GM18526 (cell line): ENCODE measurements around the gene PDXP.

Experiments used
- POLR2A ChIP-seq: IDR thresholded peaks from 3 replicates; pipeline ENCODE4 v1.6.1; 2011; ENCODE audit not compliant: insufficient read length; ENCODE audit errors: extremely low read depth

Gene PDXP

GRCh38 chr22:37690901-37691504, 32.5 kb downstream of the PDXP start:
- no peak for TF ChIP-seq POLR2A

- TF ChIP-seq POLR2A = no peak
Observed at GRCh38 chr22:37692627-37693285, 34.2 kb downstream of the PDXP start.

GRCh38 chr22:37696657-37697537, 38.4 kb downstream of the PDXP start, which contains the start of gene TRIOBP:
Gene TRIOBP (plus strand): TSS chr22:37697048. CDS start chr22:37701366, 4,318 bp downstream.
- TF ChIP-seq POLR2A = no peak

- no peak for TF ChIP-seq POLR2A
Observed at GRCh38 chr22:37697538-37697835, 39.0 kb downstream of the PDXP start.

- TF ChIP-seq POLR2A = no peak
Observed at GRCh38 chr22:37701141-37701786, 42.7 kb downstream of the PDXP start.

GRCh38 chr22:37703906-37704305, 45.4 kb downstream of the PDXP start:
- no peak for TF ChIP-seq POLR2A

- TF ChIP-seq POLR2A = no peak
Observed at GRCh38 chr22:37704645-37705044, 46.1 kb downstream of the PDXP start.

GRCh38 chr22:37705205-37705604, 46.7 kb downstream of the PDXP start:
- no peak for TF ChIP-seq POLR2A

GRCh38 chr22:37708580-37709444, 50.3 kb downstream of the PDXP start:
- no peak for TF ChIP-seq POLR2A

GRCh38 chr22:37709445-37709765, 50.9 kb downstream of the PDXP start:
- no peak for TF ChIP-seq POLR2A

GRCh38 chr22:37710675-37711074, 52.2 kb downstream of the PDXP start:
- no peak for TF ChIP-seq POLR2A

- no peak for TF ChIP-seq POLR2A
Observed at GRCh38 chr22:37711490-37711889, 53.0 kb downstream of the PDXP start.

- TF ChIP-seq POLR2A = no peak
Observed at GRCh38 chr22:37713761-37714160, 55.2 kb downstream of the PDXP start.

- TF ChIP-seq POLR2A = no peak
Observed at GRCh38 chr22:37714634-37715033, 56.1 kb downstream of the PDXP start.

- no peak for TF ChIP-seq POLR2A
Observed at GRCh38 chr22:37715760-37716159, 57.2 kb downstream of the PDXP start.
